Endothelial cell of umbilical vein (primary cell): Measurements from ENCODE around the gene ITGA2B. TPM values are rescaled to one million over a fixed set of nuclear protein-coding genes. Genes with fewer than 3 reads are reported as not detected.

Experiments
- BruUV-seq: library from RNA; stranded (reverse); fragments of 400-500 nt; replicated peaks from 2 replicates; lab custom pipeline; 2021; lab: Mats Ljungman, UMichigan
- CTCF ChIA-PET: fragments of 300-600, 350-600 bp; sonication (Branson Sonifier 250); formaldehyde crosslinking; loops from one replicate; lab custom pipeline; 2021; ENCODE audit warnings: antibody characterized with exemption, inconsistent platforms; lab: Charles Lee
- POLR2A ChIA-PET: fragments of 300-600, 350-600 bp; sonication (Branson Sonifier 250); formaldehyde crosslinking; loops from one replicate; lab custom pipeline; 2021; ENCODE audit warnings: antibody characterized with exemption, inconsistent platforms; lab: Charles Lee
- DNase-seq: peaks from one replicate; pipeline ENCODE4 v3.0.0-alpha.2; 2011; ENCODE audit warnings: low read depth, low spot score
- FAIRE-seq: peaks from 2 replicates; lab custom pipeline; 2011; peaks lifted over from hg19 to GRCh38; lab: Jason Lieb, UNC
- H2AFZ ChIP-seq: 2 replicates; pipeline ENCODE4 v1.6.0; 2012; ENCODE audit warnings: low read depth, low read length, control low read depth, inconsistent platforms
- H3K27ac ChIP-seq: 2 replicates; pipeline ENCODE4 v1.5.1; 2011; ENCODE audit warnings: low read depth, mild to moderate bottlenecking, control low read depth, low read length, moderate library complexity; ENCODE audit not compliant: insufficient read depth
- H3K27me3 ChIP-seq, 2 experiments: 2 replicates each; pipeline versions ENCODE4 v1.6.0 to v1.6.1; 2011; ENCODE audit warnings: low read length in 2 of 2, mixed read lengths in 1 of 2; ENCODE audit not compliant: control insufficient read depth in 2 of 2, insufficient read depth in 2 of 2
- H3K36me3 ChIP-seq, 2 experiments: 2 replicates in 1 of 2; 3 replicates in 1 of 2; pipeline ENCODE4 v1.5.1; 2011; ENCODE audit warnings: low read length in 2 of 2, mild to moderate bottlenecking in 1 of 2, moderate library complexity in 1 of 2; ENCODE audit not compliant: control insufficient read depth in 2 of 2, insufficient read depth in 2 of 2; ENCODE audit errors: extremely low read depth in 1 of 2
- H3K4me1 ChIP-seq: 3 replicates; pipeline ENCODE4 v1.5.1; 2011; ENCODE audit warnings: mild to moderate bottlenecking, low read length; ENCODE audit not compliant: control insufficient read depth, insufficient read depth; ENCODE audit errors: extremely low read depth
- H3K4me2 ChIP-seq: 2 replicates; pipeline ENCODE4 v1.6.1; 2011; ENCODE audit warnings: low read length, control low read depth, mixed read lengths; ENCODE audit not compliant: insufficient read depth
- H3K4me3 ChIP-seq, 3 experiments: fragments of 200-600 bp in 1 of 3; sonication (generic), shearing (Covaris generic) in 1 of 3; replicated peaks in 1 of 3; 2 replicates each; pipeline ENCODE4 v1.5.1; 2011 to 2016; ENCODE audit warnings: control low read depth in 3 of 3, low read length in 3 of 3, mild to moderate bottlenecking in 2 of 3, inconsistent platforms in 1 of 3, low read depth in 1 of 3, moderate library complexity in 1 of 3; ENCODE audit not compliant: insufficient read depth in 1 of 3
- H3K79me2 ChIP-seq: 2 replicates; pipeline ENCODE4 v1.6.0; 2012; ENCODE audit warnings: low read length, inconsistent platforms; ENCODE audit not compliant: control insufficient read depth, insufficient read depth
- H3K9ac ChIP-seq: replicated peaks from 2 replicates; pipeline ENCODE3; 2011; ENCODE audit warnings: low read length, control low read depth; ENCODE audit not compliant: insufficient read depth; ENCODE audit errors: extremely low read depth
- H3K9me1 ChIP-seq: replicated peaks from 3 replicates; pipeline ENCODE4 v1.6.0; 2011; ENCODE audit warnings: mild to moderate bottlenecking, low read length; ENCODE audit not compliant: control insufficient read depth, insufficient read depth; ENCODE audit errors: extremely low read depth
- H3K9me3 ChIP-seq: replicated peaks from 2 replicates; pipeline ENCODE4 v1.5.1; 2012; ENCODE audit warnings: low read length, inconsistent platforms; ENCODE audit not compliant: control insufficient read depth, insufficient read depth
- H4K20me1 ChIP-seq: replicated peaks from 2 replicates; pipeline ENCODE3; 2011; ENCODE audit warnings: mild to moderate bottlenecking, low read length; ENCODE audit not compliant: control insufficient read depth, insufficient read depth; ENCODE audit errors: extremely low read depth
- CTCF ChIP-seq, 2 donors: IDR thresholded peaks; 1 replicate in 1 of 2; 2 replicates in 1 of 2; pipeline ENCODE4 v1.5.1; 2011; ENCODE audit warnings: low read length in 2 of 2, mild to moderate bottlenecking in 2 of 2, moderate library complexity in 2 of 2, control low read depth in 1 of 2, inconsistent platforms in 1 of 2, low read depth in 1 of 2; ENCODE audit not compliant: insufficient read depth in 1 of 2; ENCODE audit errors: extremely low read depth in 1 of 2
- EZH2 ChIP-seq: IDR thresholded peaks from 2 replicates; pipeline ENCODE4 v1.6.1; 2012; ENCODE audit warnings: borderline replicate concordance, low read depth, mild to moderate bottlenecking, moderate library complexity, low read length, inconsistent platforms; ENCODE audit not compliant: severe bottlenecking
- FOS ChIP-seq: IDR thresholded peaks from 2 replicates; pipeline ENCODE4 v1.6.1; 2011; ENCODE audit warnings: mild to moderate bottlenecking, low read length, moderate library complexity, borderline replicate concordance; ENCODE audit not compliant: insufficient read depth
- GATA2 ChIP-seq: IDR thresholded peaks from 2 replicates; pipeline ENCODE4 v1.7.0; 2011; ENCODE audit warnings: low read depth, mild to moderate bottlenecking, moderate library complexity, mixed read lengths, low read length; ENCODE audit not compliant: insufficient read length, insufficient read depth
- JUN ChIP-seq: IDR thresholded peaks from 2 replicates; pipeline ENCODE4 v1.6.1; 2011; ENCODE audit warnings: borderline replicate concordance, low read depth; ENCODE audit not compliant: insufficient read length, insufficient read depth
- MAX ChIP-seq: IDR thresholded peaks from 2 replicates; pipeline ENCODE4 v1.6.1; 2011; ENCODE audit not compliant: insufficient read depth, insufficient read length
- MYC ChIP-seq: IDR thresholded peaks from one replicate; pipeline ENCODE4 v1.6.1; 2011; ENCODE audit warnings: mild to moderate bottlenecking, low read depth, low read length
- POLR2A ChIP-seq: IDR thresholded peaks from 2 replicates; pipeline ENCODE4 v1.6.1; 2012; ENCODE audit warnings: low read depth, mild to moderate bottlenecking, control low read depth, low read length
- POLR2AphosphoS5 ChIP-seq: IDR thresholded peaks from 2 replicates; pipeline ENCODE4 v1.6.1; 2012; ENCODE audit warnings: low read depth, mild to moderate bottlenecking, control low read depth, low read length, moderate library complexity; ENCODE audit not compliant: insufficient read depth
- dilution Hi-C: fragments of 300-500 bp; cut with MboI; formaldehyde crosslinking; loops from one replicate; pipeline ENCODE4 v1.15.0; 2019; ENCODE audit warnings: low sequenced_read_pairs; ENCODE audit not compliant: extremely low pct_ligation_motif_present
- intact Hi-C: fragments of 100-400 bp; cut with micrococcal nuclease; formaldehyde crosslinking; loops from one replicate; pipeline ENCODE4 v1.10.0; 2022
- polyA plus RNA-seq, 4 experiments: library from polyadenylated mRNA; depleted of rRNA in 3 of 4; stranded (reverse) in 3 of 4; unstranded in 1 of 4; fragments of >200 nt; gene quantifications; 2 replicates each; pipeline versions ENCODE4 v1.2.1 to v1.2.3, GENCODE V29; 2011 to 2012; ENCODE audit warnings: missing spikeins in 1 of 4
- total RNA-seq: library from RNA; stranded (reverse); gene quantifications from 2 replicates; pipeline ENCODE4 v1.2.3, GENCODE V29; 2021

ITGA2B gene
- total and polyA plus RNA-seq, 2 donors (not counting 3 experiments of a cell fraction or from before 2014, with no cell fraction given), result 0.26 to 0.82 TPM

DNA sequence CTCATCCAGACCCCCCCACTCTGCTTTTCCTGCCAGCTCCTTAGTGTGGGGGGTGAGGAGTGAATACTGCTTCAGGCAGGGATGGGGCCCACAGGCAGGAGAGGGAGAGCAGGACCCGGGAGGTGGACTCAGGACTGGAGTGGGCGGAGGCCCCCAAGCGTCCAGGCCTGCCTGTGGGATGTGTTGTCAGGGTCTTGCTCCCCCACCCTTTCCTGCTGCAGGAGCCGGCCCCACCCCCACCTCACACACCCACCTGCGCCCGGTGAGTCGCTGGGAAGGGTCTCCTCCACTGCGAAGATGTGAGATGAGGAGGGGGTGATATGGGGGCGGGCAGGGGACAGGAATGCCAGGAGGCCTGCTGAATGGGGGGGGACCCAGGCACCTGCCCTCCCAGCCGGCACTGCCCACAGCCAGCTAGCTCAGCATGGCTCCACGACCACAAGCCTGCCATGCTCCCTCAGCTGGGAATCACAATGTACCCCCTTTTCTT lies 26.9 kb downstream of the ITGA2B start:
- H3K9ac ChIP-seq, result peak overlapping the region; percentile 63
- H3K9me3 ChIP-seq, result no peaks in the 10 kb centered on the region
- H3K4me2 ChIP-seq, result peak overlapping the region; percentile 62
- H4K20me1 ChIP-seq, result no peaks in the 10 kb centered on the region
- FAIRE-seq (no peak), DNase-seq (peak; percentile 14)
- no peaks in the 10 kb centered on the region for H3K9me1 ChIP-seq
- dilution Hi-C loops (no loop called here), intact Hi-C loops (no loop called here)
- H3K36me3 ChIP-seq, result no peaks in the 10 kb centered on the region
- TF ChIP-seq FOS, result no peak
- no peak for TF ChIP-seq GATA2
- no peak for TF ChIP-seq EZH2
- TF ChIP-seq POLR2A, result no peak
- no peak for TF ChIP-seq POLR2AphosphoS5
- no peak for TF ChIP-seq JUN
- TF ChIP-seq MYC, result no peak
- TF ChIP-seq MAX, result no peak
- no peak for TF ChIP-seq CTCF (IDR thresholded peaks at IDR 0.05; ENCODE audit: extremely low read depth in 1 of 2, insufficient read depth in 1 of 2, low read depth in 1 of 2, low read length in 2 of 2)
- CTCF ChIA-PET, result interaction anchor here (0.6 to 4.1 kb wide), 14 partner anchors 9 to 194 kb away, joined by 3 to 39 read pairs (median 8); partner anchors contain the start of gene GRN
- peaks cover 6 to 8% of the 10 kb centered on the region in 2 experiments for H3K27me3 ChIP-seq
- H2AFZ ChIP-seq, result peak overlapping the region; percentile 20
- H3K79me2 ChIP-seq, result no peaks in the 10 kb centered on the region
- H3K4me1 ChIP-seq, result peaks cover 5% of the 10 kb centered on the region
- POLR2A ChIA-PET, result interaction anchor here (0.9 kb wide), 1 partner anchor 9 kb away, joined by 3 read pairs; no protein-coding TSS in a partner anchor
- H3K4me3 ChIP-seq, result peak overlapping the region; percentile 33 to 85 (median 37)
- no TSS peak for BruUV-seq
- no peak overlapping the region for H3K27ac ChIP-seq
